DND-41 (cell line): ENCODE data around the gene NKAIN2.

Source experiments
- ATAC-seq: fragments of 200-7000 bp; cut with Tn5 transposase; 3 replicates; pipeline ENCODE4 v1.9.1; 2021; ENCODE audit warnings: low read depth; ENCODE audit not compliant: insufficient read depth
- DNase-seq: peaks from one replicate; pipeline ENCODE4 v3.0.0-alpha.2; 2020
- H2AFZ ChIP-seq: 2 replicates; pipeline ENCODE4 v1.6.0; 2012; ENCODE audit warnings: low read depth, low read length
- H3K27ac ChIP-seq: 2 replicates; pipeline ENCODE4 v1.5.1; 2012; ENCODE audit warnings: low read length, inconsistent platforms
- H3K27me3 ChIP-seq: fragments of 200-600 bp; sonication (generic); 2 replicates; pipeline ENCODE4 v1.6.0; 2012; ENCODE audit warnings: low read length, mild to moderate bottlenecking, inconsistent platforms; ENCODE audit not compliant: insufficient read depth, poor library complexity
- H3K36me3 ChIP-seq: 2 replicates; pipeline ENCODE4 v1.5.1; 2012; ENCODE audit warnings: low read length, inconsistent platforms; ENCODE audit not compliant: insufficient read depth
- H3K4me1 ChIP-seq: 2 replicates; pipeline ENCODE4 v1.5.1; 2012; ENCODE audit warnings: mild to moderate bottlenecking, low read length; ENCODE audit not compliant: insufficient read depth
- H3K4me2 ChIP-seq: 2 replicates; pipeline ENCODE4 v1.6.0; 2012; ENCODE audit warnings: mild to moderate bottlenecking, moderate library complexity, low read length, inconsistent platforms; ENCODE audit not compliant: insufficient read depth
- H3K4me3 ChIP-seq, 2 experiments: fragments of 200-600 bp in 1 of 2; shearing (Covaris generic) in 1 of 2; 2 replicates each; pipeline ENCODE4 v1.5.1; 2012 to 2016; ENCODE audit warnings: inconsistent platforms in 2 of 2, low read length in 2 of 2, mild to moderate bottlenecking in 2 of 2, low read depth in 1 of 2, moderate library complexity in 1 of 2
- H3K79me2 ChIP-seq: 2 replicates; pipeline ENCODE4 v1.6.0; 2012; ENCODE audit warnings: low read length, inconsistent platforms; ENCODE audit not compliant: insufficient read depth
- H3K9ac ChIP-seq: 2 replicates; pipeline ENCODE4 v1.6.0; 2012; ENCODE audit warnings: low read depth, mild to moderate bottlenecking, inconsistent platforms, low read length, moderate library complexity
- H3K9me3 ChIP-seq: 2 replicates; pipeline ENCODE4 v1.5.1; 2012; ENCODE audit warnings: low read length, moderate library complexity, mild to moderate bottlenecking, inconsistent platforms; ENCODE audit not compliant: insufficient read depth, severe bottlenecking
- H4K20me1 ChIP-seq: 2 replicates; pipeline ENCODE4 v1.6.0; 2012; ENCODE audit warnings: low read length; ENCODE audit not compliant: insufficient read depth
- CTCF ChIP-seq: IDR thresholded peaks from 2 replicates; pipeline ENCODE4 v1.5.1; 2012; ENCODE audit warnings: borderline replicate concordance, low read length, moderate library complexity, mild to moderate bottlenecking; ENCODE audit not compliant: poor library complexity, severe bottlenecking; ENCODE audit errors: extremely low read depth
- EZH2 ChIP-seq: IDR thresholded peaks from 3 replicates; pipeline ENCODE4 v1.6.1; 2012; ENCODE audit warnings: borderline replicate concordance, low read depth, mild to moderate bottlenecking, moderate library complexity, low read length, inconsistent platforms; ENCODE audit not compliant: severe bottlenecking

Gene NKAIN2

GRCh38 chr6:123802351-123802696 is 1.3 kb upstream of the NKAIN2 start:
- ATAC-seq (peak; percentile 56; the same call in 2 of the 3 replicates), DNase-seq (no peak)
- no peak overlapping the region for H3K27ac ChIP-seq
- no peak overlapping the region for H3K4me2 ChIP-seq
- peaks cover 2% of the 10 kb centered on the region for H3K27me3 ChIP-seq
- TF ChIP-seq CTCF, result no peak
- TF ChIP-seq EZH2, result no peak
- no peak overlapping the region for H3K4me3 ChIP-seq
- H2AFZ ChIP-seq, result no peak overlapping the region
- no peaks in the 10 kb centered on the region for H3K36me3 ChIP-seq
- no peaks in the 10 kb centered on the region for H3K79me2 ChIP-seq
- no peaks in the 10 kb centered on the region for H4K20me1 ChIP-seq
- no peak overlapping the region for H3K9ac ChIP-seq
- no peaks in the 10 kb centered on the region for H3K9me3 ChIP-seq
- H3K4me1 ChIP-seq, result no peaks in the 10 kb centered on the region

GRCh38 chr6:123802697-123803503 is 765 bp upstream of the NKAIN2 start:
- H3K9me3 ChIP-seq, result no peaks in the 10 kb centered on the region
- H3K9ac ChIP-seq, result no peak overlapping the region
- no peaks in the 10 kb centered on the region for H4K20me1 ChIP-seq
- no peak overlapping the region for H3K27ac ChIP-seq
- H3K4me1 ChIP-seq, result no peaks in the 10 kb centered on the region
- no peak overlapping the region for H3K4me2 ChIP-seq
- TF ChIP-seq EZH2 (no peak), CTCF (peak; percentile 83)
- H3K36me3 ChIP-seq, result no peaks in the 10 kb centered on the region
- DNase-seq (peak; percentile 46), ATAC-seq (peak; percentile 87)
- peaks cover 2% of the 10 kb centered on the region for H3K27me3 ChIP-seq
- no peak overlapping the region for H2AFZ ChIP-seq
- H3K4me3 ChIP-seq, result no peak overlapping the region
- no peaks in the 10 kb centered on the region for H3K79me2 ChIP-seq

GRCh38 chr6:123804014-123804786 is 535 bp downstream of the NKAIN2 start:
- Histone ChIP-seq H3K27ac (no peak overlapping the region), H3K9ac (no peak overlapping the region), H3K27me3 (peaks cover 5% of the 10 kb centered on the region), H3K4me2 (no peak overlapping the region), H3K4me1 (no peaks in the 10 kb centered on the region), H3K36me3 (no peaks in the 10 kb centered on the region), H4K20me1 (no peaks in the 10 kb centered on the region), H3K79me2 (no peaks in the 10 kb centered on the region), H3K9me3 (no peaks in the 10 kb centered on the region), H2AFZ (no peak overlapping the region), H3K4me3 (no peak overlapping the region)
- TF ChIP-seq EZH2 (no peak), CTCF (no peak)
- DNase-seq (no peak), ATAC-seq (no peak)
